Endothelial cell of umbilical vein (primary cell): ENCODE results near the gene VIL1.

Source experiments
- CTCF ChIP-seq, 2 donors: IDR thresholded peaks; 1 replicate in 1 of 2; 2 replicates in 1 of 2; pipeline ENCODE4 v1.5.1; 2011; ENCODE audit warnings: low read length in 2 of 2, mild to moderate bottlenecking in 2 of 2, moderate library complexity in 2 of 2, control low read depth in 1 of 2, inconsistent platforms in 1 of 2, low read depth in 1 of 2; ENCODE audit not compliant: insufficient read depth in 1 of 2; ENCODE audit errors: extremely low read depth in 1 of 2
- EZH2 ChIP-seq: IDR thresholded peaks from 2 replicates; pipeline ENCODE4 v1.6.1; 2012; ENCODE audit warnings: borderline replicate concordance, low read depth, mild to moderate bottlenecking, moderate library complexity, low read length, inconsistent platforms; ENCODE audit not compliant: severe bottlenecking
- FOS ChIP-seq: IDR thresholded peaks from 2 replicates; pipeline ENCODE4 v1.6.1; 2011; ENCODE audit warnings: mild to moderate bottlenecking, low read length, moderate library complexity, borderline replicate concordance; ENCODE audit not compliant: insufficient read depth
- GATA2 ChIP-seq: IDR thresholded peaks from 2 replicates; pipeline ENCODE4 v1.7.0; 2011; ENCODE audit warnings: low read depth, mild to moderate bottlenecking, moderate library complexity, mixed read lengths, low read length; ENCODE audit not compliant: insufficient read length, insufficient read depth
- JUN ChIP-seq: IDR thresholded peaks from 2 replicates; pipeline ENCODE4 v1.6.1; 2011; ENCODE audit warnings: borderline replicate concordance, low read depth; ENCODE audit not compliant: insufficient read length, insufficient read depth
- MYC ChIP-seq: IDR thresholded peaks from one replicate; pipeline ENCODE4 v1.6.1; 2011; ENCODE audit warnings: mild to moderate bottlenecking, low read depth, low read length
- POLR2A ChIP-seq: IDR thresholded peaks from 2 replicates; pipeline ENCODE4 v1.6.1; 2012; ENCODE audit warnings: low read depth, mild to moderate bottlenecking, control low read depth, low read length
- POLR2AphosphoS5 ChIP-seq: IDR thresholded peaks from 2 replicates; pipeline ENCODE4 v1.6.1; 2012; ENCODE audit warnings: low read depth, mild to moderate bottlenecking, control low read depth, low read length, moderate library complexity; ENCODE audit not compliant: insufficient read depth
- TF ChIP-seq, protein P1 (sequence below): IDR thresholded peaks from 2 replicates; pipeline ENCODE4 v1.6.1; 2011; ENCODE audit not compliant: insufficient read depth, insufficient read length

- TF ChIP-seq POLR2AphosphoS5 (no peak), CTCF (IDR thresholded peaks at IDR 0.05; ENCODE audit: extremely low read depth in 1 of 2, insufficient read depth in 1 of 2, low read depth in 1 of 2, low read length in 2 of 2) (no peak), EZH2 (no peak), MYC (no peak), POLR2A (no peak), FOS (no peak), GATA2 (no peak), JUN (no peak)
- TF ChIP-seq, protein P1, sequence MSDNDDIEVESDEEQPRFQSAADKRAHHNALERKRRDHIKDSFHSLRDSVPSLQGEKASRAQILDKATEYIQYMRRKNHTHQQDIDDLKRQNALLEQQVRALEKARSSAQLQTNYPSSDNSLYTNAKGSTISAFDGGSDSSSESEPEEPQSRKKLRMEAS: no peak
These were observed 27.6 kb downstream of the VIL1 start for GRCh38 chr2:218446547-218446946.
